SK-N-SH (cell line): ENCODE results near the gene CATSPERZ. TPM values are rescaled to one million over a fixed set of nuclear protein-coding genes. Genes with fewer than 3 reads are reported as not detected.

Experiments
- CTCF ChIA-PET: fragments of 300-600, 350-600 bp; formaldehyde crosslinking; extraction: SDS; loops from one replicate; lab custom pipeline; 2021; lab: Yijun Ruan, JAX
- POLR2A ChIA-PET: fragments of 350-600 bp; sonication (Branson Sonifier 250); formaldehyde crosslinking; extraction: SDS; loops from one replicate; lab custom pipeline; 2020; ENCODE audit warnings: antibody characterized with exemption, inconsistent platforms; lab: Yijun Ruan, JAX
- DNase-seq: peaks from one replicate; pipeline ENCODE4 v3.0.0; 2012
- H2AFZ ChIP-seq: fragments of 200-600 bp; sonication (generic); 2 replicates; pipeline ENCODE4 v1.8.1; 2016; ENCODE audit warnings: antibody characterized with exemption, mild to moderate bottlenecking, low read depth
- H3F3A ChIP-seq: fragments of 200-600 bp; sonication (generic); replicated peaks from 2 replicates; pipeline ENCODE3; 2016; ENCODE audit warnings: antibody characterized with exemption, mild to moderate bottlenecking; ENCODE audit not compliant: insufficient read depth
- H3K27ac ChIP-seq, 2 experiments: fragments of 200-500 bp in 1 of 2; fragments of 200-600 bp in 1 of 2; sonication (Bioruptor generic) in 1 of 2; sonication (generic), shearing (Covaris generic) in 1 of 2; 2 replicates each; pipeline versions ENCODE4 v1.5.1 to v1.6.1; 2014 to 2016; ENCODE audit warnings: low read depth in 2 of 2, inconsistent platforms in 1 of 2, low read length in 1 of 2, mild to moderate bottlenecking in 1 of 2, mixed read lengths in 1 of 2
- H3K27me3 ChIP-seq: fragments of 200-600 bp; sonication (generic), shearing (Covaris generic); 2 replicates; pipeline ENCODE4 v1.6.1; 2016; ENCODE audit warnings: mixed run types; ENCODE audit not compliant: insufficient read depth
- H3K36me3 ChIP-seq, 2 experiments: fragments of 200-500 bp in 1 of 2; fragments of 200-600 bp in 1 of 2; sonication (Bioruptor generic) in 1 of 2; sonication (generic) in 1 of 2; replicated peaks in 1 of 2; 2 replicates each; pipeline versions ENCODE3 to v1.5.1; 2014 to 2016; ENCODE audit warnings: low read length in 1 of 2, mild to moderate bottlenecking in 1 of 2; ENCODE audit not compliant: insufficient read depth in 2 of 2, control insufficient read depth in 1 of 2
- H3K4me1 ChIP-seq, 2 experiments: fragments of 200-500 bp in 1 of 2; fragments of 200-600 bp in 1 of 2; sonication (Bioruptor generic) in 1 of 2; sonication (generic), shearing (Covaris generic) in 1 of 2; 2 replicates each; pipeline versions ENCODE4 v1.5.1 to v1.6.1; 2014 to 2016; ENCODE audit warnings: low read depth in 1 of 2, low read length in 1 of 2, mixed run types in 1 of 2; ENCODE audit not compliant: insufficient read depth in 2 of 2, control insufficient read depth in 1 of 2
- H3K4me2 ChIP-seq: fragments of 200-600 bp; sonication (generic), shearing (Covaris generic); 2 replicates; pipeline ENCODE4 v1.6.1; 2017; ENCODE audit warnings: mixed run types
- H3K4me3 ChIP-seq, 2 experiments: fragments of 200-500 bp in 1 of 2; fragments of 200-600 bp in 1 of 2; sonication (Bioruptor generic) in 1 of 2; sonication (generic), shearing (Covaris generic) in 1 of 2; 2 replicates each; pipeline versions ENCODE4 v1.5.1 to v1.8.1; 2014 to 2016; ENCODE audit warnings: low read depth in 2 of 2, inconsistent platforms in 1 of 2, low read length in 1 of 2, mild to moderate bottlenecking in 1 of 2, mixed read lengths in 1 of 2, moderate library complexity in 1 of 2
- H3K79me2 ChIP-seq: fragments of 200-600 bp; sonication (generic); 2 replicates; pipeline ENCODE4 v1.8.1; 2017; ENCODE audit warnings: mild to moderate bottlenecking; ENCODE audit not compliant: insufficient read depth
- H3K9ac ChIP-seq: fragments of 200-600 bp; sonication (generic); 2 replicates; pipeline ENCODE4 v1.6.1; 2017; ENCODE audit warnings: mixed run types
- H3K9me2 ChIP-seq: fragments of 200-600 bp; sonication (generic); 2 replicates; pipeline ENCODE4 v1.6.1; 2017; ENCODE audit warnings: mixed run types
- H3K9me3 ChIP-seq: fragments of 200-600 bp; sonication (generic); 2 replicates; pipeline ENCODE4 v1.6.1; 2017; ENCODE audit warnings: mixed run types, mild to moderate bottlenecking, moderate library complexity
- H4K20me1 ChIP-seq: fragments of 200-600 bp; sonication (generic); 2 replicates; pipeline ENCODE4 v1.6.1; 2017; ENCODE audit warnings: mild to moderate bottlenecking, mixed run types; ENCODE audit not compliant: insufficient read depth
- EP300 ChIP-seq, 2 experiments: IDR thresholded peaks; 2 replicates each; pipeline versions ENCODE4 v1.4.0 to v1.6.1; 2012; ENCODE audit warnings: borderline replicate concordance in 1 of 2, low read depth in 1 of 2, low read length in 1 of 2
- FOSL2 ChIP-seq: IDR thresholded peaks from 2 replicates; pipeline ENCODE4 v1.4.0; 2012; ENCODE audit warnings: low read depth, mild to moderate bottlenecking, moderate library complexity, borderline replicate concordance
- GATA2 ChIP-seq: sonication (generic); formaldehyde crosslinking; IDR thresholded peaks from 2 replicates; pipeline ENCODE4 v1.5.0; 2020; ENCODE audit warnings: mild to moderate bottlenecking, missing genetic modification reagents
- NFIC ChIP-seq: IDR thresholded peaks from 2 replicates; pipeline ENCODE4 v1.4.0; 2012; ENCODE audit warnings: borderline replicate concordance
- RAD21 ChIP-seq: IDR thresholded peaks from 2 replicates; pipeline ENCODE4 v1.6.1; 2012; ENCODE audit warnings: mild to moderate bottlenecking, low read length
- SIN3A ChIP-seq: IDR thresholded peaks from 2 replicates; pipeline ENCODE4 v1.6.1; 2012; ENCODE audit warnings: low read depth, mild to moderate bottlenecking, low read length, moderate library complexity, borderline replicate concordance
- SMC3 ChIP-seq: IDR thresholded peaks from 2 replicates; pipeline ENCODE4 v1.6.1; 2012; ENCODE audit warnings: low read depth, low read length, improper control_type of control experiment
- TCF12 ChIP-seq: IDR thresholded peaks from 2 replicates; pipeline ENCODE4 v1.4.0; 2012
- WGBS: methylation state at CpG from one replicate; pipeline ENCODE4 v1.1.6; 2017; ENCODE audit warnings: low lambda C conversion rate; 5-methylcytosine and 5-hydroxymethylcytosine counted together
- polyA plus RNA-seq, 3 experiments: library from polyadenylated mRNA; depleted of rRNA; stranded (reverse); fragments of >200 nt; gene quantifications; 2 replicates each; pipeline ENCODE4 v1.2.3, GENCODE V29; 2012
- TF ChIP-seq, protein P1 (sequence below): fragments of 200-600 bp; sonication (generic); IDR thresholded peaks from 2 replicates; pipeline ENCODE4 v1.6.1; 2017; ENCODE audit warnings: antibody characterized with exemption, mild to moderate bottlenecking, moderate library complexity
- TF ChIP-seq, protein P2 (sequence below): IDR thresholded peaks from 2 replicates; pipeline ENCODE4 v1.4.0; 2012; ENCODE audit warnings: low read depth
- TF ChIP-seq, protein P3 (sequence below): IDR thresholded peaks from 2 replicates; pipeline ENCODE4 v1.4.0; 2012; ENCODE audit warnings: low read depth, borderline replicate concordance

CATSPERZ gene
- polyA plus RNA-seq, 1 of the 3 experiments (the other 2 are of a cell fraction): 0.54 TPM

DNA sequence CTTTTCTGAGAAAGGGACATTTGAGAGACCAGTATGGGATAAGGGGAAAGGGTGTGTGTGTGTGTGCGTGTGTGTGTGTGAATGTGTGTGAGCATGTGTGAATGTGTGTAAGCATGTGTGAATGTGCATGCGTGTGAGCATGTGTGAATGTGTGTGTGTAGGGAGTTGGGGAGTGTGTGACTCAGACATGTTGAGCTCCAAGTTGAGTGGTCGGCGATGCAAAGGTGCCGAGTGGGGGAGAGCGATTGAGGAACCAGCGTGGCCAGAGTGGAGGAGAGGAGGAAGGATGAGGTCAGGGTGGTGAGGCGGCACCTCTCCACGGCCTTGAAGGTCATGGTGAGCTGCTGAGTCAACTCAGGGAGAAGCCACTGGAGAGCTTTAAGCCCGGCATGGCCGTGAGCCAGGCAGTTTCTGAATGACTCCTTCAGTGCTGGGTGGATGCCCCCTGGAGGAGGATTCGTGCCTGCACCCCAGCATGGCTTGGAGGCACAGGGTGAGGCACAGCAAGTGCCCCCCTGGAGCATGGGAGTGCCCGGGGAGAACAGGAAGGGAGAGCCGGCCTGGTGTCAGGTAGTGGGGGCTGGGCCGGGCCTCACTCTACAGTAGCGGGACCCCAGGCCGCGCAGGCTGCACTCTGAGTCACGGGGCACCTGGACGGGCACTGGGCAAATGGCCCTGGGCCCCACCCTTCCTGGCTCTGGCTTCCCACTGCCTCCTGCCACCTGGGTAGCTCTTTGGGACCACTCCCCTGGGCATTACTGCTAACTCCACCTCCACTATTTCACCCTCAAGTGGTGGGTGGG lies 31.6 kb downstream of the CATSPERZ start:
- ChIA-PET CTCF (interaction anchor here (0.6 to 2.0 kb wide), 12 partner anchors 8 to 60 kb away, joined by 3 to 9 read pairs (median 3); partner anchors contain the start of genes ESRRA, PRDX5 and TRMT112), POLR2A (interaction anchor here (0.6 kb wide), 1 partner anchor 59 kb away, joined by 6 read pairs; no protein-coding TSS in a partner anchor)
- H3K27ac ChIP-seq: no peak overlapping the region
- H3K9ac ChIP-seq: no peak overlapping the region
- 46% methylated on average over 11 of the region's 20 CpGs for WGBS
- H3K9me2 ChIP-seq: no peaks in the 10 kb centered on the region
- H3K9me3 ChIP-seq: no peaks in the 10 kb centered on the region
- H3F3A ChIP-seq: peaks cover 12% of the 10 kb centered on the region
- H4K20me1 ChIP-seq: no peaks in the 10 kb centered on the region
- TF ChIP-seq SMC3: peak; percentile 34
- TF ChIP-seq NFIC: peak; percentile 79
- TF ChIP-seq, protein P1, sequence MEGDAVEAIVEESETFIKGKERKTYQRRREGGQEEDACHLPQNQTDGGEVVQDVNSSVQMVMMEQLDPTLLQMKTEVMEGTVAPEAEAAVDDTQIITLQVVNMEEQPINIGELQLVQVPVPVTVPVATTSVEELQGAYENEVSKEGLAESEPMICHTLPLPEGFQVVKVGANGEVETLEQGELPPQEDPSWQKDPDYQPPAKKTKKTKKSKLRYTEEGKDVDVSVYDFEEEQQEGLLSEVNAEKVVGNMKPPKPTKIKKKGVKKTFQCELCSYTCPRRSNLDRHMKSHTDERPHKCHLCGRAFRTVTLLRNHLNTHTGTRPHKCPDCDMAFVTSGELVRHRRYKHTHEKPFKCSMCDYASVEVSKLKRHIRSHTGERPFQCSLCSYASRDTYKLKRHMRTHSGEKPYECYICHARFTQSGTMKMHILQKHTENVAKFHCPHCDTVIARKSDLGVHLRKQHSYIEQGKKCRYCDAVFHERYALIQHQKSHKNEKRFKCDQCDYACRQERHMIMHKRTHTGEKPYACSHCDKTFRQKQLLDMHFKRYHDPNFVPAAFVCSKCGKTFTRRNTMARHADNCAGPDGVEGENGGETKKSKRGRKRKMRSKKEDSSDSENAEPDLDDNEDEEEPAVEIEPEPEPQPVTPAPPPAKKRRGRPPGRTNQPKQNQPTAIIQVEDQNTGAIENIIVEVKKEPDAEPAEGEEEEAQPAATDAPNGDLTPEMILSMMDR: peak; percentile 72
- peak; percentile 44 for TF ChIP-seq RAD21
- no peak for TF ChIP-seq SIN3A
- TF ChIP-seq, protein P2, sequence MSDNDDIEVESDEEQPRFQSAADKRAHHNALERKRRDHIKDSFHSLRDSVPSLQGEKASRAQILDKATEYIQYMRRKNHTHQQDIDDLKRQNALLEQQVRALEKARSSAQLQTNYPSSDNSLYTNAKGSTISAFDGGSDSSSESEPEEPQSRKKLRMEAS: peak; percentile 57; the same call in 1 of the 2 replicates
- TF ChIP-seq, protein P3, sequence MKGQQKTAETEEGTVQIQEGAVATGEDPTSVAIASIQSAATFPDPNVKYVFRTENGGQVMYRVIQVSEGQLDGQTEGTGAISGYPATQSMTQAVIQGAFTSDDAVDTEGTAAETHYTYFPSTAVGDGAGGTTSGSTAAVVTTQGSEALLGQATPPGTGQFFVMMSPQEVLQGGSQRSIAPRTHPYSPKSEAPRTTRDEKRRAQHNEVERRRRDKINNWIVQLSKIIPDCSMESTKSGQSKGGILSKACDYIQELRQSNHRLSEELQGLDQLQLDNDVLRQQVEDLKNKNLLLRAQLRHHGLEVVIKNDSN: no peak
- TF ChIP-seq FOSL2: peak; percentile 42; the same call in 1 of the 2 replicates
- no peaks in the 10 kb centered on the region for H3K36me3 ChIP-seq
- H3K27me3 ChIP-seq: no peaks in the 10 kb centered on the region
- peak; percentile 65 for DNase-seq
- H3K79me2 ChIP-seq: no peaks in the 10 kb centered on the region
- H3K4me2 ChIP-seq: no peak overlapping the region
- peak overlapping the region; percentile 71; the same call in 1 of the 2 replicates for H2AFZ ChIP-seq
- H3K4me3 ChIP-seq: no peak overlapping the region
- H3K4me1 ChIP-seq: peaks cover 4 to 6% of the 10 kb centered on the region in 2 experiments; a peak in 2 of 4 replicates

DNA sequence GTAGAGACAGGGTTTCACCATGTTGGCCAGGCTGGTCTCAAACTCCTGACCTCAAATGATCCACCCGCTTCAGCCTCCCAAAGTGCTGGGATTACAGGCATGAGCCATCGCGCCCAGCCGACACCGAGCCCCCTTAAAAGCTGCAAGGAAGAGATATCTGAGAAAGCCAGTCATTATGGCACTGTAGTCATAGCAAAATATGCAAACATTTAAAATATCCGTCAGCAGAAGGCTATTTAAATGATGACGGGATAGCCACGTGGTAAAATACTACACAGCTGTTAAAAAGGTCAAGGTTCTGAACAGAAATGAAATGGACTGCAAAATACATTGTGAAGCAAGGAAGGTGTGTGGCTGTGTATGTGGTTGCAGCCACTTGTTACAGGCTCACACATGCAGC lies 33.4 kb downstream of the CATSPERZ start:
- Histone ChIP-seq H3K4me1 (peaks cover 4 to 6% of the 10 kb centered on the region in 2 experiments; a peak in 2 of 4 replicates), H4K20me1 (no peaks in the 10 kb centered on the region), H3K4me3 (no peak overlapping the region), H3K9me2 (no peaks in the 10 kb centered on the region), H3K9me3 (no peaks in the 10 kb centered on the region), H3K4me2 (no peak overlapping the region), H3F3A (peaks cover 12% of the 10 kb centered on the region), H3K27ac (no peak overlapping the region), H3K36me3 (no peaks in the 10 kb centered on the region)
- WGBS: 87% methylated on average over 8 of the region's 8 CpGs
- no peak for DNase-seq
- TF ChIP-seq EP300 (IDR thresholded peaks at IDR 0.05; ENCODE audit: borderline replicate concordance in 1 of 2, low read depth in 1 of 2, low read length in 1 of 2) (no peak), GATA2 (CRISPR knock-in tag) (no peak), TCF12 (no peak), FOSL2 (no peak)
- TF ChIP-seq, all 33 proteins: peak for 0
- ChIA-PET CTCF (interaction anchor here (0.9 to 2.0 kb wide), 3 partner anchors 19 to 22 kb away, joined by 3 to 7 read pairs (median 7); no protein-coding TSS in a partner anchor), POLR2A (no interaction called here)
- no peak overlapping the region for H2AFZ ChIP-seq
- H3K27me3 ChIP-seq: no peaks in the 10 kb centered on the region
- H3K79me2 ChIP-seq: no peaks in the 10 kb centered on the region
- H3K9ac ChIP-seq: no peak overlapping the region
